K562 (cell line): ENCODE results near the gene PLAC1. TPM values are rescaled to one million over a fixed set of nuclear protein-coding genes. Genes with fewer than 3 reads are reported as not detected.

Experiments used
- CC2D1A ChIP-seq: fragments of 450-650 bp; IDR thresholded peaks from 2 replicates; pipeline ENCODE4 v1.6.1; 2017; ENCODE audit warnings: mild to moderate bottlenecking
- CREM ChIP-seq: IDR thresholded peaks from 2 replicates; pipeline ENCODE4 v1.6.1; 2014; ENCODE audit warnings: antibody characterized with exemption, low read depth
- E2F6 ChIP-seq, 2 experiments: IDR thresholded peaks; 2 replicates each; pipeline ENCODE4 v1.6.1; 2011; ENCODE audit warnings: borderline replicate concordance in 1 of 2, control low read depth in 1 of 2, low read depth in 1 of 2, low read length in 1 of 2, mild to moderate bottlenecking in 1 of 2, mixed read lengths in 1 of 2, moderate library complexity in 1 of 2; ENCODE audit not compliant: insufficient read depth in 1 of 2, insufficient read length in 1 of 2, poor library complexity in 1 of 2, severe bottlenecking in 1 of 2; ENCODE audit errors: extremely low read depth in 1 of 2
- HNRNPL ChIP-seq: fragments of 200-400 bp; formaldehyde crosslinking; IDR thresholded peaks from 2 replicates; pipeline ENCODE4 v1.6.1; 2017; ENCODE audit warnings: low read depth, mild to moderate bottlenecking, low read length
- MBD2 ChIP-seq: sonication (generic); IDR thresholded peaks from 2 replicates; pipeline ENCODE4 v1.6.1; 2016; ENCODE audit warnings: low read depth, borderline replicate concordance
- MCM2 ChIP-seq: fragments of 450-650 bp; IDR thresholded peaks from 2 replicates; pipeline ENCODE4 v1.6.1; 2017; ENCODE audit warnings: low read depth, mild to moderate bottlenecking
- NFRKB ChIP-seq: fragments of 450-650 bp; IDR thresholded peaks from 2 replicates; pipeline ENCODE4 v1.6.1; 2016; ENCODE audit warnings: low read depth
- PHF20 ChIP-seq: fragments of 450-650 bp; IDR thresholded peaks from 2 replicates; pipeline ENCODE4 v1.6.1; 2018; ENCODE audit not compliant: partially characterized antibody
- POLR2A ChIP-seq: fragments of 450-650 bp; conservative IDR thresholded peaks from 2 replicates; pipeline ENCODE4 v1.6.1; 2016
- POLR2H ChIP-seq: IDR thresholded peaks from 2 replicates; pipeline ENCODE4 v1.6.1; 2016; ENCODE audit warnings: missing genetic modification characterization, low read depth, mild to moderate bottlenecking, control low read depth, missing compliant biosample characterization, moderate library complexity
- RHOXF2B ChIP-seq: fragments of 250-450 bp; sonication (Bioruptor Pico); conservative IDR thresholded peaks from 2 replicates; pipeline ENCODE4 v1.5.1; 2021
- SAP30 ChIP-seq: fragments of 200-600 bp; sonication (generic); IDR thresholded peaks from 2 replicates; pipeline ENCODE4 v1.6.1; 2012; ENCODE audit warnings: borderline replicate concordance, low read depth, mild to moderate bottlenecking, moderate library complexity, low read length, control low read depth, inconsistent platforms; ENCODE audit not compliant: insufficient read depth, poor library complexity, severe bottlenecking
- SIN3A ChIP-seq, 2 experiments: fragments of 150-350 bp in 1 of 2; IDR thresholded peaks; 2 replicates each; pipeline ENCODE4 v1.6.1; 2011 to 2016; ENCODE audit warnings: borderline replicate concordance in 2 of 2, low read depth in 2 of 2, low read length in 2 of 2, mild to moderate bottlenecking in 2 of 2, moderate library complexity in 2 of 2; ENCODE audit not compliant: control insufficient read depth in 1 of 2
- TBL1XR1 ChIP-seq, 2 experiments: IDR thresholded peaks; 2 replicates each; pipeline ENCODE4 v1.6.1; 2012; ENCODE audit warnings: improper control_type of control experiment in 2 of 2, low read length in 2 of 2, mild to moderate bottlenecking in 1 of 2
- THRAP3 ChIP-seq: fragments of 450-650 bp; IDR thresholded peaks from 2 replicates; pipeline ENCODE4 v1.6.1; 2016; ENCODE audit warnings: mild to moderate bottlenecking, inconsistent platforms, borderline replicate concordance
- USF1 ChIP-seq: sonication (generic); formaldehyde crosslinking; IDR thresholded peaks from 2 replicates; pipeline ENCODE4 v1.9.0; 2022; ENCODE audit warnings: mild to moderate bottlenecking, missing genetic modification reagents
- ZFP91 ChIP-seq: sonication (generic); formaldehyde crosslinking; IDR thresholded peaks from 2 replicates; pipeline ENCODE4 v1.8.0; 2022; ENCODE audit warnings: mild to moderate bottlenecking, missing genetic modification reagents
- ZNF384 ChIP-seq: IDR thresholded peaks from 2 replicates; pipeline ENCODE4 v1.6.1; 2012; ENCODE audit warnings: low read depth, low read length, improper control_type of control experiment
- ZNF518B ChIP-seq: fragments of 250-450 bp; sonication (Bioruptor Pico); IDR thresholded peaks from 2 replicates; pipeline ENCODE4 v1.5.0; 2021; ENCODE audit warnings: mild to moderate bottlenecking, moderate library complexity
- polyA plus RNA-seq, 8 experiments: library from polyadenylated mRNA; depleted of rRNA in 4 of 8; stranded (reverse) in 5 of 8; unstranded in 3 of 8; fragments of >200 nt; fragmentation: Nextera tagmentation in 2 of 8; fragmentation: Illumina TruSeq in 1 of 8; extraction: Ambion mirVana in 2 of 8; extraction: Trizol in 1 of 8; gene quantifications; 2 replicates each; pipeline versions ENCODE4 v1.2.1 to v1.2.3, GENCODE V29; 2011 to 2014; ENCODE audit warnings: inconsistent platforms in 1 of 8, missing spikeins in 1 of 8
- total RNA-seq, 7 experiments: library from RNA; depleted of rRNA in 6 of 7; stranded (reverse); fragments of >200 nt in 6 of 7; fragmentation: Illumina TruSeq in 2 of 7; extraction: Trizol in 2 of 7; gene quantifications; 2 replicates each; pipeline versions ENCODE4 v1.2.1 to v1.2.3, GENCODE V29; 2011 to 2021; ENCODE audit warnings: low replicate concordance in 1 of 7

Gene PLAC1
- total and polyA plus RNA-seq, 9 of the 15 experiments (the other 6 are each of a cell fraction or from before 2014, with no cell fraction given): 0.82 to 9.1 (median 1.7) TPM

- TF ChIP-seq NFRKB (0 out of 2 replicates have a peak, but pooled peaks have one; percentile 14), ZFP91 (CRISPR knock-in tag) (peak; percentile 85), ZNF518B (CRISPR knock-in tag) (no peak), MBD2 (no peak), MCM2 (no peak), THRAP3 (no peak), HNRNPL (no peak), CC2D1A (no peak), SAP30 (no peak), RHOXF2B (CRISPR knock-in tag) (no peak), TBL1XR1 (IDR thresholded peaks at IDR 0.05; ENCODE audit: low read length in 2 of 2) (no peak), SIN3A (IDR thresholded peaks at IDR 0.05; ENCODE audit: borderline replicate concordance in 2 of 2, control insufficient read depth in 1 of 2, low read depth in 2 of 2, low read length in 2 of 2) (no peak), POLR2A (no peak), CREM (0 out of 2 replicates have a peak, but pooled peaks have one; percentile 24), POLR2H (no peak), USF1 (CRISPR knock-in tag) (no peak), PHF20 (no peak), ZNF384 (peak; percentile 98), E2F6 (IDR thresholded peaks at IDR 0.05; ENCODE audit: borderline replicate concordance in 1 of 2, extremely low read depth in 1 of 2, insufficient read depth in 1 of 2, insufficient read length in 1 of 2, low read depth in 1 of 2, low read length in 1 of 2, poor library complexity in 1 of 2, severe bottlenecking in 1 of 2) (no peak)
Observed at GRCh38 chrX:134537179-134537955, 120.9 kb downstream of the PLAC1 start (continued).
